Peyer's patch (tissue), 4 donors: Measurements from ENCODE around the gene SH3YL1. TPM values are rescaled to one million over a fixed set of nuclear protein-coding genes. Genes with fewer than 3 reads are reported as not detected.

ENCODE experiments used
- DNase-seq, 3 donors: peaks; one replicate each; pipeline ENCODE4 v3.0.0-alpha.2; 2017 to 2019
- H3K27ac ChIP-seq, 4 donors: fragments of 200-600 bp; sonication (generic); one replicate each; pipeline ENCODE4 v1.5.1; 2016 to 2019
- H3K27me3 ChIP-seq, 2 donors: fragments of 200-600 bp; sonication (generic); one replicate each; pipeline ENCODE4 v1.5.1; 2019
- H3K36me3 ChIP-seq, 3 donors: fragments of 200-600 bp; sonication (generic); one replicate each; pipeline ENCODE4 v1.5.1; 2016 to 2019
- H3K4me1 ChIP-seq, 4 donors: fragments of 200-600 bp; sonication (generic); one replicate each; pipeline ENCODE4 v1.5.1; 2016 to 2019
- H3K4me3 ChIP-seq, 4 donors: fragments of 200-600 bp; sonication (generic); 1 replicate in 3 of 4; 2 replicates in 1 of 4; pipeline ENCODE4 v1.5.1; 2016 to 2019; ENCODE audit warnings: mild to moderate bottlenecking in 1 of 4
- H3K9me3 ChIP-seq, 4 donors: fragments of 200-600 bp; sonication (generic); one replicate each; pipeline ENCODE4 v1.5.1; 2016 to 2019; ENCODE audit warnings: mild to moderate bottlenecking in 1 of 4
- POLR2A ChIP-seq, 2 donors: fragments of 450-650 bp; IDR thresholded peaks; one replicate each; pipeline ENCODE4 v1.5.1; 2017; ENCODE audit warnings: antibody characterized with exemption in 2 of 2, mild to moderate bottlenecking in 2 of 2, moderate library complexity in 2 of 2
- total RNA-seq, 4 donors: library from RNA; depleted of rRNA; stranded (reverse); fragments of >200 nt; gene quantifications; one replicate each; pipeline ENCODE4 v1.1.0, GENCODE V29; 2016
- TF ChIP-seq, protein P1 (sequence below), 6 experiments: fragments of 450-650 bp in 4 of 6; fragments of 200-600 bp in 2 of 6; sonication (generic) in 1 of 6; IDR thresholded peaks; one replicate each; pipeline ENCODE4 v1.5.1; 2017 to 2019; ENCODE audit warnings: antibody characterized with exemption in 6 of 6, mild to moderate bottlenecking in 3 of 6, moderate library complexity in 1 of 6

SH3YL1 gene
- total RNA-seq, 4 donors from 2014 or later, result 60.2 to 163 (median 102) TPM

DNA sequence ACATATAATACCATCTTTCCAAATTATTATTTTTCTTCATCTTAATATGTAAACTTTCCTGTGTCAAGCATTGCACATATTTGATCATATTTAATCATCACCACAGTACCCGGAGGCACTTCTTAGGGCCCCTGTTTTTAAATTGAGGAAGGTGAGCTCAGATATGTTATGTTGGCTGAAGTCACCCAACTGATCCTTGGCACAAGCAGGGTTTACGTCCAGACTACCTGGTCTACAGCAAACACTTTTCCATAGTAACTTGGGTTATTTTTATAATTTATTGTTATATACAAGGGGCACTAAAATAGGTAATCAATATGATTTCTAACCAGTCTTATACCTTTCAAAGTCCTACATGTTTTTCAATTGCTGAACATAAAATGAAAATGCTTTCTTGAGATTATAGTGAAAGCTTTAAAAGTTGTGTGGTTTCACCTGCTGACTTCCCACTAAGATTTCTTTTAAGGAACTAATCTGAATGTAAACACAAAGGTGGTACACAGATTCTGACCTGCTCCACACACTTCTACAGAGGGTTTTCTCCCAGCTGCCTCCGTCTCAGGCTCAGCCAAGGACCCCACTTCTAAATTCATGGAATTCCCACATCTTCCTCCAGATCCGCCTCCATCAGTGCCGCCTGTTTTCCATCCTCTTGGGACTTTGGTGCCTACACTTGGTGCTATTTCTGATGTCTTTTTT lies 52.2 kb downstream of the SH3YL1 start:
- no peak for DNase-seq
- H3K36me3 ChIP-seq, result no peaks in the 10 kb centered on the region
- H3K4me3 ChIP-seq, result no peak overlapping the region
- TF ChIP-seq, protein P1, sequence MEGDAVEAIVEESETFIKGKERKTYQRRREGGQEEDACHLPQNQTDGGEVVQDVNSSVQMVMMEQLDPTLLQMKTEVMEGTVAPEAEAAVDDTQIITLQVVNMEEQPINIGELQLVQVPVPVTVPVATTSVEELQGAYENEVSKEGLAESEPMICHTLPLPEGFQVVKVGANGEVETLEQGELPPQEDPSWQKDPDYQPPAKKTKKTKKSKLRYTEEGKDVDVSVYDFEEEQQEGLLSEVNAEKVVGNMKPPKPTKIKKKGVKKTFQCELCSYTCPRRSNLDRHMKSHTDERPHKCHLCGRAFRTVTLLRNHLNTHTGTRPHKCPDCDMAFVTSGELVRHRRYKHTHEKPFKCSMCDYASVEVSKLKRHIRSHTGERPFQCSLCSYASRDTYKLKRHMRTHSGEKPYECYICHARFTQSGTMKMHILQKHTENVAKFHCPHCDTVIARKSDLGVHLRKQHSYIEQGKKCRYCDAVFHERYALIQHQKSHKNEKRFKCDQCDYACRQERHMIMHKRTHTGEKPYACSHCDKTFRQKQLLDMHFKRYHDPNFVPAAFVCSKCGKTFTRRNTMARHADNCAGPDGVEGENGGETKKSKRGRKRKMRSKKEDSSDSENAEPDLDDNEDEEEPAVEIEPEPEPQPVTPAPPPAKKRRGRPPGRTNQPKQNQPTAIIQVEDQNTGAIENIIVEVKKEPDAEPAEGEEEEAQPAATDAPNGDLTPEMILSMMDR (IDR thresholded peaks at IDR 0.05), result no peak
- no peak for TF ChIP-seq POLR2A (IDR thresholded peaks at IDR 0.05)
- no peaks in the 10 kb centered on the region for H3K27me3 ChIP-seq
- H3K9me3 ChIP-seq, result peaks cover 0 to 2% (median 0%) of the 10 kb centered on the region in 4 donors
- H3K27ac ChIP-seq, result no peak overlapping the region
- H3K4me1 ChIP-seq, result no peaks in the 10 kb centered on the region

DNA sequence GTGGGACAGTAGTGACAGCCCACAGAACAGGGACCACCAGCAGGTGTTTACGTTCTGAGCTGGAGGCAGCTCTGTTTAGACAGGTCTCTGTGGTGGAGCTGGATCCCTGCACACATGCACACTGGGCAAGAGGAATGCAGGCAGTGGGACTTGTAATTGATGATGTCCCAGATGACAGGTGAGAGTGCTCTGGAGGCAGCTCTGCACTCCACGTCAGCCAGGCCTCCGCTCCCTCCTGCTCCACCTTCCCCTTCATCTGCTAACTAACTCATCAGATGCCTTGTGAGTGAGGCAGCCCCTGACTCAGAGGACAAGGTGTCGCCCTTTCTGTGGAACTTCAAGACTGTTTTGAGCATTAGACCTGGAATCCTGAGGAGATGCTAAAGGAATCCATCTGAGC lies 53.2 kb downstream of the SH3YL1 start:
- no peak overlapping the region for H3K4me3 ChIP-seq
- H3K4me1 ChIP-seq, result no peaks in the 10 kb centered on the region
- H3K27ac ChIP-seq, result no peak overlapping the region
- no peak for DNase-seq
- H3K36me3 ChIP-seq, result no peaks in the 10 kb centered on the region
- TF ChIP-seq, protein P1 (IDR thresholded peaks at IDR 0.05), result no peak
- TF ChIP-seq POLR2A (IDR thresholded peaks at IDR 0.05), result no peak
- H3K27me3 ChIP-seq, result no peaks in the 10 kb centered on the region
- peaks cover 0 to 2% (median 0%) of the 10 kb centered on the region in 4 donors for H3K9me3 ChIP-seq

DNA sequence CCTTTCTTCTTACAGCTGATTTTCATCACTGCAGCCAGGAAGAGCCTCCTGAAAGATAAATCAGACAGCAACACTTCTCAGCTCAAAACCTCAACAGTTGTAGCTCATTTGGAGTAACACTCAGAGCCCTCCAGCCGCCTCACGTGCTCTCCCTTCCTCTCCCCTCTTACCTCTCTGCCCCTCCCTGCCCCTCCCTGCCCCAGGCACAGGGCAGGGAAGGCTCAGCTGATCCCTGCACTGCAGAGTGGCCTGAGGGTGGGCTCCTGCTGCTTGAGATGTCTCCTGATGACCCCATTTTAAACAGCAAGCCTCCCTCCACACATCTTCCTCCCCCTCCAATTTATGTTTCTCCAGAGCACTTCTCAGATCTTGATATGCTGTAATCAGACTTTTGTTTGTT lies 54.4 kb downstream of the SH3YL1 start:
- Histone ChIP-seq H3K36me3 (no peaks in the 10 kb centered on the region), H3K4me1 (no peaks in the 10 kb centered on the region), H3K27me3 (no peaks in the 10 kb centered on the region), H3K9me3 (peaks cover 0 to 2% (median 0%) of the 10 kb centered on the region in 4 donors), H3K27ac (no peak overlapping the region), H3K4me3 (no peak overlapping the region)
- TF ChIP-seq POLR2A (IDR thresholded peaks at IDR 0.05), result no peak
- TF ChIP-seq, protein P1 (IDR thresholded peaks at IDR 0.05), result no peak
- DNase-seq, result no peak

DNA sequence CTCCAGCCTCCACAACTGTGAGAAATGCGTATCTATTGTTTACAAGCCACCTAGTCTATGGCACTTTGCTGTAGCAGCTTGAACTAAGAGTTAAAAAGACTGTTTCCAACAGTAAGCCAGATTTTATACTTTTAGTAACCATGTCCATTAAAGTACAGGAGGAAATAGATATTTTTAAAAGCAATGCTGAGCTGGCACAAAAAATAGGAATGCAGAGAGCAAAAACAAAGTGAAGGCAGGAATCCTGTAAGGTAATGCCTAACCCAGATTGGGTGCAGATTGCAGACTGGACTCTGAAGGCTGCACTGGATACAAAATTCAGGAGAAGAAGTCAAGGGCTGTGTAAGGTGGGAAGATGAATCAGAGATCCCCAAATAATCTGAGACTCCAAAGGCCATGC lies 55.5 kb downstream of the SH3YL1 start:
- TF ChIP-seq, protein P1 (IDR thresholded peaks at IDR 0.05), result no peak
- TF ChIP-seq POLR2A (IDR thresholded peaks at IDR 0.05), result no peak
- no peak for DNase-seq
- H3K27ac ChIP-seq, result no peak overlapping the region
- no peaks in the 10 kb centered on the region for H3K36me3 ChIP-seq
- H3K4me1 ChIP-seq, result no peaks in the 10 kb centered on the region
- H3K27me3 ChIP-seq, result no peaks in the 10 kb centered on the region
- no peak overlapping the region for H3K4me3 ChIP-seq
- H3K9me3 ChIP-seq, result peaks cover 0 to 2% (median 0%) of the 10 kb centered on the region in 4 donors

DNA sequence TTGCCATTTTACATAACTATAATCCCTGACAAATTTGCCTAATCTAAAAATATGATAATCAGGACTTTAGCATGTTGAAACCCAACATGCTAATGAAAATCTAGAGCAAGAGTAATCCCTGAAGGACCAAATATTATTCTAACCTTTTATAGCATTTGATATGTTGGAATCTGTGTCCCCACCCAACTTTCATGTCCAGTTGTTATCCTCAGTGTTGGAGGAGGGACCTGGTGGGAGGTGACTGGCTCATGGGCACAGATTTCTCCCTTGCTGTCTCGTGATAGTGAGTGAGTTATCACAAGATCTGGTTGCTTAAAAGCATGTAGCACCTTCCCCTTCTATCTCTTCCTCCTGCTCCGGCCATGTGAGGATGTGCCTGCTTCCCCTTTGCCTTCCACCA lies 59.8 kb downstream of the SH3YL1 start:
- Histone ChIP-seq H3K4me1 (no peaks in the 10 kb centered on the region), H3K27ac (no peak overlapping the region), H3K4me3 (no peak overlapping the region), H3K9me3 (no peaks in the 10 kb centered on the region), H3K36me3 (no peaks in the 10 kb centered on the region), H3K27me3 (no peaks in the 10 kb centered on the region)
- TF ChIP-seq, protein P1 (IDR thresholded peaks at IDR 0.05), result no peak
- no peak for TF ChIP-seq POLR2A (IDR thresholded peaks at IDR 0.05)
- no peak for DNase-seq
